Stimulated activated effector memory CD8-positive, alpha-beta T cell treated with anti-CD3 and anti-CD28 coated beads, Interleukin-12 subunit alpha, Interleukin-12 subunit beta, amount 100 ng/mL, for 72 hours (primary cell): ENCODE data around the gene EXOC2.
A peak's percentile ranks its signal among the peaks of the same experiment; 100 is the strongest.
"Not testable (repeated sequence)": the region's sequence is repeated elsewhere in the genome, so short reads cannot be mapped to it uniquely, and the experiment has no call there.

ENCODE experiments used
- ATAC-seq: fragments of 150-1000 bp; cut with Tn5 transposase; 2 replicates; pipeline ENCODE4 v1.10.0; 2021
- DNase-seq, 2 donors: peaks; one replicate each; pipeline ENCODE4 v3.0.0; 2021 to 2022; ENCODE audit warnings: low spot score in 2 of 2
- H3K27ac Mint-ChIP-seq: one replicate; pipeline ENCODE4 v1.8.0; 2022; ENCODE audit warnings: mild to moderate bottlenecking, mixed read lengths
- H3K36me3 Mint-ChIP-seq: one replicate; pipeline ENCODE4 v1.8.0; 2022; ENCODE audit warnings: mild to moderate bottlenecking, mixed read lengths
- H3K4me1 Mint-ChIP-seq: one replicate; pipeline ENCODE4 v1.8.0; 2022; ENCODE audit warnings: mixed read lengths
- H3K4me3 Mint-ChIP-seq: one replicate; pipeline ENCODE4 v1.8.0; 2022; ENCODE audit warnings: mild to moderate bottlenecking, mixed read lengths
- H3K9me3 Mint-ChIP-seq: one replicate; pipeline ENCODE4 v1.8.0; 2022; ENCODE audit warnings: mixed read lengths

EXOC2 gene

GRCh38 chr6:606829-607379 lies 86.0 kb downstream of the EXOC2 start:
- ATAC-seq (no peak), DNase-seq (no peak)
- no peaks in the 10 kb centered on the region for H3K9me3 Mint-ChIP-seq
- no peak overlapping the region for H3K27ac Mint-ChIP-seq
- peaks cover 25% of the 10 kb centered on the region for H3K4me1 Mint-ChIP-seq
- no peak overlapping the region for H3K4me3 Mint-ChIP-seq
- peaks cover 60% of the 10 kb centered on the region for H3K36me3 Mint-ChIP-seq

DNA sequence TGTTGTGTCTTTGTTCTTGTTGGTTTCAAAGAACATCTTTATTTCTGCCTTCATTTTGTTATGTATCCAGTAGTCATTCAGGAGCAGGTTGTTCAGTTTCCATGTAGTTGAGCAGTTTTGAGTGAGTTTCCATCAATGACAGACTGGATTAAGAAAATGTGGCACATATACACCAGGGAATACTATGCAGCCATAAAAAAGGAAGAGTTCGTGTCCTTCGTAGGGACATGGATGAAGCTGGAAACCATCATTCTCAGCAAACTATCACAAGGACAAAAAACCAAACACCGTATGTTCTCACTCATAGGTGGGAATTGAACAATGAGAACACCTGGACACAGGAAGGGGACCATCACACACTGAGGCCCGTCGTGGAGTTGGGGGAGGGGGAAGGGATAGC lies 87.0 kb downstream of the EXOC2 start:
- not testable (repeated sequence) for ATAC-seq, DNase-seq, H3K27ac Mint-ChIP-seq, H3K9me3 Mint-ChIP-seq, H3K4me3 Mint-ChIP-seq
- Mint-ChIP-seq H3K36me3 (peaks cover 60% of the 10 kb centered on the region), H3K4me1 (peaks cover 18% of the 10 kb centered on the region)

DNA sequence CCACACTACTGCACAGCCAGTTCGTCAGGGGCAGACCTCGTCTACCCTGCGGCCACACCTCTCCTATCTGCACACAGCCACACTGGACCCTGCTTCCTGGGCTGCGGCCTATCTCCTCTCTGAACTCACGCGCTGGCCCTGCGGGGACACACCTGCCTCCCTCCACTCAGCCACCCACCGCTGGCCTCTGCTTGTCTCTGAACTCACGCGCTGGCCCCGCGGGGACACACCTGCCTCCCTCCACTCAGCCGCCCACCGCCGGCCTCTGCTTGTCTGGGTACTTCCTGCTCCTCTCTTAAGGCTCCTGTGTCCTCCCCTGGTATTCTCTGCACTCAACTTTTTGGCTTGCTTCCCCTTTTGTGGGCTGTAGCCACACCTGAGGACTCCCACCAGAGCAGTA lies 88.4 kb downstream of the EXOC2 start:
- DNase-seq (no peak), ATAC-seq (no peak)
- Mint-ChIP-seq H3K4me3 (no peak overlapping the region), H3K9me3 (no peaks in the 10 kb centered on the region), H3K36me3 (peaks cover 48% of the 10 kb centered on the region), H3K4me1 (peaks cover 13% of the 10 kb centered on the region), H3K27ac (peak overlapping the region; percentile 49)

- no peak for DNase-seq
- Mint-ChIP-seq H3K36me3 (peaks cover 35% of the 10 kb centered on the region), H3K9me3 (no peaks in the 10 kb centered on the region), H3K4me3 (no peak overlapping the region), H3K27ac (peak overlapping the region; percentile 70), H3K4me1 (peaks cover 13% of the 10 kb centered on the region)
- ATAC-seq = no peak
Observed at GRCh38 chr6:603265-603664, 89.7 kb downstream of the EXOC2 start.

GRCh38 chr6:599576-600448 lies 93.1 kb downstream of the EXOC2 start:
- Mint-ChIP-seq H3K27ac (no peak overlapping the region), H3K4me1 (peaks cover 6% of the 10 kb centered on the region), H3K9me3 (no peaks in the 10 kb centered on the region), H3K4me3 (no peak overlapping the region), H3K36me3 (peaks cover 36% of the 10 kb centered on the region)
- no peak for DNase-seq
- no peak for ATAC-seq

- Mint-ChIP-seq H3K4me1 (peaks cover 22% of the 10 kb centered on the region), H3K9me3 (no peaks in the 10 kb centered on the region), H3K4me3 (no peak overlapping the region), H3K36me3 (peaks cover 53% of the 10 kb centered on the region), H3K27ac (peak overlapping the region; percentile 58)
- ATAC-seq (no peak), DNase-seq (no peak)
Observed at GRCh38 chr6:593907-594212, 99.1 kb downstream of the EXOC2 start.

DNA sequence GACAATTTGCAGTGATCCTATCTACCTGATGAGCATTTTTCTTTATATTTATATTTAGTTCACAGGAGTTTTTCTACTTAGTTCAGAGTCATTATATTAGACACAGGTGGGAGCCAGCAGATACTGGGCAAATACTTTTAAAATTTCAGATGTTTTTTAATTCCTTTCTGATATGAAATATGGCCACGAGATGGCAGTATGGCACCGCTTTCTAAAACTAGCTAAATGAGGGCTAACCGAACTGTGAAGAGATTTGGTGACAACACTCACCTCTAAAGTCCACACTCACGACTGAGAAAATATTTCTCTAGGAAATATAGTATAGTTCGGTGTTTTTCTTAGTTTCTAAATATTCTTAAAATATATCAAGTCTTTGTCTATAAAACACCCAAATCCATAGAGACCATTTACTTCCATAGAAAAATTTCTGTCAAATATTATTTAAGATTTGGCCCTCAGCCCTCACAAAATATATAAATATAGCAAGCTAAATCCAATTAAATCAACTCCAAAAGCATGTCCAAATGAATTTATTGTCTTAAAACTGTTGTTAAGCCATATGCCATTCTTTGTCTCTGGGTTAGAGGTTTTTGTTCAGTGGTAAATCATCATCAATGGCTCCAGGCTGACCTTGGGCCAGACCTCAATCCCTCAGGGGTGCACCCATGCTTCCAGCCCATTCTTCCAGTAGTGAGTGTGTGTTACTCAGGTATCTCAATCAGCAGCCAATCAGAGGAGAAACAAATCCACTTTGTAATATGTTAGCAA lies 99.6 kb downstream of the EXOC2 start:
- Mint-ChIP-seq H3K27ac (peak overlapping the region; percentile 58), H3K4me1 (peaks cover 22% of the 10 kb centered on the region), H3K4me3 (no peak overlapping the region), H3K9me3 (no peaks in the 10 kb centered on the region), H3K36me3 (peaks cover 59% of the 10 kb centered on the region)
- peak; percentile 57 to 79 for DNase-seq
- ATAC-seq = peak; percentile 82

GRCh38 chr6:589090-589489 lies 103.8 kb downstream of the EXOC2 start:
- Mint-ChIP-seq H3K9me3 (no peaks in the 10 kb centered on the region), H3K27ac (no peak overlapping the region), H3K36me3 (peaks cover 36% of the 10 kb centered on the region), H3K4me1 (peaks cover 18% of the 10 kb centered on the region), H3K4me3 (no peak overlapping the region)
- ATAC-seq (no peak), DNase-seq (no peak)

GRCh38 chr6:586553-586952 lies 106.4 kb downstream of the EXOC2 start:
- H3K27ac Mint-ChIP-seq = no peak overlapping the region
- DNase-seq (no peak), ATAC-seq (no peak)
- H3K36me3 Mint-ChIP-seq = peaks cover 30% of the 10 kb centered on the region
- peaks cover 15% of the 10 kb centered on the region for H3K4me1 Mint-ChIP-seq
- H3K9me3 Mint-ChIP-seq = no peaks in the 10 kb centered on the region
- no peak overlapping the region for H3K4me3 Mint-ChIP-seq

- H3K36me3 Mint-ChIP-seq = peaks cover 8% of the 10 kb centered on the region
- ATAC-seq (no peak), DNase-seq (no peak)
- H3K9me3 Mint-ChIP-seq = no peaks in the 10 kb centered on the region
- H3K4me1 Mint-ChIP-seq = peaks cover 4% of the 10 kb centered on the region
- H3K27ac Mint-ChIP-seq = no peak overlapping the region
- H3K4me3 Mint-ChIP-seq = no peak overlapping the region
Observed at GRCh38 chr6:583635-584034, 109.3 kb downstream of the EXOC2 start.

GRCh38 chr6:583116-583515 lies 109.8 kb downstream of the EXOC2 start:
- no peak overlapping the region for H3K27ac Mint-ChIP-seq
- peaks cover 2% of the 10 kb centered on the region for H3K36me3 Mint-ChIP-seq
- no peak overlapping the region for H3K4me3 Mint-ChIP-seq
- ATAC-seq = no peak
- H3K9me3 Mint-ChIP-seq = no peaks in the 10 kb centered on the region
- no peak for DNase-seq
- peaks cover 4% of the 10 kb centered on the region for H3K4me1 Mint-ChIP-seq

- Mint-ChIP-seq H3K36me3 (no peaks in the 10 kb centered on the region), H3K4me1 (peaks cover 4% of the 10 kb centered on the region), H3K9me3 (no peaks in the 10 kb centered on the region), H3K27ac (no peak overlapping the region), H3K4me3 (no peak overlapping the region)
- DNase-seq = no peak
- ATAC-seq = no peak
Observed at GRCh38 chr6:582370-582769, 110.6 kb downstream of the EXOC2 start.

- ATAC-seq = no peak
- Mint-ChIP-seq H3K4me3 (no peak overlapping the region), H3K36me3 (peaks cover 6% of the 10 kb centered on the region), H3K4me1 (peaks cover 10% of the 10 kb centered on the region), H3K9me3 (peaks cover 3% of the 10 kb centered on the region), H3K27ac (no peak overlapping the region)
- no peak for DNase-seq
Observed at GRCh38 chr6:579339-579738, 113.6 kb downstream of the EXOC2 start.

DNA sequence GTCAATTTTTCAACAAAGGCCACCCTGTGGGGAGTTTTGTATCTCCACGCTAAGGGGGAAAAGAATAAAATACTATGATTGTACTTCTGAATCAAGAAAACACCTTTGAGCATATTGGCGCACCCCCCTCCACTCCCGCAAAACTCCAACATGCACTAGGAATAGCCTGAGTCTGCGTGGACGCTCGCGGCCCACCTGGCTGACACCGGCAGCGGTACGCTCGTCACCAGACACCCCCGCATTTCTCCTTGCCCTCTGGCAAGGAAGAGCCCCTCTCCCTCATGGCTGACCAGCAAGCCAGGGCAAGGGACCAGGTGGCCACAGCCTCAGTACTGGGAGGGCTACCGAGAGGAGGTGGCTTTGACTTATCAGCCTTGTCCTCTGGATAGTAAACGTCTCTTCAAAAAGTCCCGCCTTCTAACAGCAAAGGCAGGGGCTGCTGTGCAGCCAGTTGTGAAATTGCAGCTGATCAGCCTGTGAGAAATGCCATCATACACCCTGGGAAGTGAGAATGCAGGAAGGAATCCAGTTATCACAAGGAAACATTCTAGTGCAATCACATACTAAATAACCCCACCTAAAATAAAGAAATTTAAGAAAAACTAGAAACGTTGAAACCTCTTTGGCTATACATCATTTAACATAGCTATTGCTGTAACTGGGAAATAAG lies 120.2 kb downstream of the EXOC2 start:
- peaks cover 3% of the 10 kb centered on the region for H3K9me3 Mint-ChIP-seq
- no peak overlapping the region for H3K4me3 Mint-ChIP-seq
- peaks cover 24% of the 10 kb centered on the region for H3K4me1 Mint-ChIP-seq
- H3K36me3 Mint-ChIP-seq = peaks cover 53% of the 10 kb centered on the region
- DNase-seq (no peak), ATAC-seq (no peak)
- no peak overlapping the region for H3K27ac Mint-ChIP-seq

DNA sequence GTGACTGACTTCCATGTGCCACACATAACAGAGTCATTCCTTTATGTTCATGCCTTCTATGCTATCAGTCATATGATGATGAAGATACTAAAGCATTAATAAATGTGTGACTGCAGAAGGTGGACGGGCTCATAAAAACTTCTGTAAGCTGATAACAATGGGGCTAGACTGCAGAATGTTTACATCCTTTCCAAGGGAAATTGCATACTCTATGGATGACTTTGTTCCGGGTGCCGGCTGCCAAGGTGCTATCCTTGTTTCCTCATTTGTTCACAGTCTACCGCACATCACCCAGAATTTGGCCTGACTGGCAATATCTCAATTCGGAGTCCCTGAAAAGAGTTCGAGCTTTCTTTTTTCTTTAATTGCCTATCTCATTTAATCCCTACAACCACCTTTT lies 121.0 kb downstream of the EXOC2 start:
- no peak for ATAC-seq
- peaks cover 30% of the 10 kb centered on the region for H3K4me1 Mint-ChIP-seq
- H3K36me3 Mint-ChIP-seq = peaks cover 61% of the 10 kb centered on the region
- H3K27ac Mint-ChIP-seq = no peak overlapping the region
- peaks cover 3% of the 10 kb centered on the region for H3K9me3 Mint-ChIP-seq
- no peak overlapping the region for H3K4me3 Mint-ChIP-seq
- no peak for DNase-seq
